ENCODE data around the gene ARID1B.

The ARID1B gene

GRCh38 chr6:156777577-156778453 is 637 bp downstream of the ARID1B start (continued):
- TF ChIP-seq ZBTB7A (tag by site-specific recombination; IDR thresholded peaks at IDR 0.05; ENCODE audit: low read depth): no peak
- peak; percentile 19 for TF ChIP-seq KLF9 (tag by site-specific recombination; IDR thresholded peaks at IDR 0.05; ENCODE audit: low read depth)
- peak; percentile 96 for TF ChIP-seq EGR2 (tag by site-specific recombination; IDR thresholded peaks at IDR 0.05; ENCODE audit: low read depth)
- TF ChIP-seq ZNF239 (tag by site-specific recombination; IDR thresholded peaks at IDR 0.05): 0 out of 2 replicates have a peak, but pooled peaks have one; percentile 51
- no peak for TF ChIP-seq ZNF433 (tag by site-specific recombination; IDR thresholded peaks at IDR 0.05; ENCODE audit: low read depth)
- no peak for TF ChIP-seq ZBTB21 (tag by site-specific recombination; IDR thresholded peaks at IDR 0.05)
- peak; percentile 81 for TF ChIP-seq ZNF398 (tag by site-specific recombination; IDR thresholded peaks at IDR 0.05)
- peak; percentile 82 for TF ChIP-seq ZBTB8A (tag by site-specific recombination; IDR thresholded peaks at IDR 0.05)
- no peak for TF ChIP-seq ZNF112 (tag by site-specific recombination; IDR thresholded peaks at IDR 0.05)
- TF ChIP-seq PATZ1 (tag by site-specific recombination; IDR thresholded peaks at IDR 0.05): peak; percentile 80
- peak; percentile 41 for TF ChIP-seq CTCF (tag by site-specific recombination; IDR thresholded peaks at IDR 0.05)
- no peak for TF ChIP-seq ZNF140 (tag by site-specific recombination; IDR thresholded peaks at IDR 0.05)
- no peak for TF ChIP-seq ZNF214 (tag by site-specific recombination; IDR thresholded peaks at IDR 0.05; ENCODE audit: borderline replicate concordance)
- TF ChIP-seq PBX3 (CRISPR knock-in tag; IDR thresholded peaks at IDR 0.05): no peak; the same call in 1 of the 2 replicates
- TF ChIP-seq ZNF621 (tag by site-specific recombination; IDR thresholded peaks at IDR 0.05): no peak
- no peak for TF ChIP-seq ZNF677 (tag by site-specific recombination; IDR thresholded peaks at IDR 0.05)
- TF ChIP-seq ZNF623 (tag by site-specific recombination; IDR thresholded peaks at IDR 0.05): no peak
- TF ChIP-seq SP2 (tag by site-specific recombination; IDR thresholded peaks at IDR 0.05): no peak
- TF ChIP-seq ZNF133 (tag by site-specific recombination; IDR thresholded peaks at IDR 0.05): 0 out of 2 replicates have a peak, but pooled peaks have one; percentile 30
- no peak for TF ChIP-seq KLF10 (tag by site-specific recombination; IDR thresholded peaks at IDR 0.05)
- TF ChIP-seq ZNF266 (tag by site-specific recombination; IDR thresholded peaks at IDR 0.05; ENCODE audit: low read depth): no peak
- TF ChIP-seq ZNF600 (tag by site-specific recombination; IDR thresholded peaks at IDR 0.05): peak; percentile 70
- peak; percentile 6; the same call in 1 of the 2 replicates for TF ChIP-seq ZNF76 (tag by site-specific recombination; IDR thresholded peaks at IDR 0.05; ENCODE audit: borderline replicate concordance, low read depth)
- 0 out of 2 replicates have a peak, but pooled peaks have one; percentile 71 for TF ChIP-seq ZNF391 (tag by site-specific recombination; IDR thresholded peaks at IDR 0.05; ENCODE audit: borderline replicate concordance, low read depth)
- TF ChIP-seq PRDM2 (tag by site-specific recombination; IDR thresholded peaks at IDR 0.05; ENCODE audit: borderline replicate concordance): peak; percentile 83; the same call in 1 of the 2 replicates
- no peak for TF ChIP-seq ZNF132 (tag by site-specific recombination; IDR thresholded peaks at IDR 0.05; ENCODE audit: borderline replicate concordance)

All from HEK293 (cell line).